NCI-H187 treated with DMSO at 0.1 percent for 48 hours (cell line): ENCODE data around the gene MICAL3.

Source experiments
- DNase-seq: peaks from one replicate; lab custom pipeline; 2025; lab: John Stamatoyannopoulos, UW

The MICAL3 gene

DNA sequence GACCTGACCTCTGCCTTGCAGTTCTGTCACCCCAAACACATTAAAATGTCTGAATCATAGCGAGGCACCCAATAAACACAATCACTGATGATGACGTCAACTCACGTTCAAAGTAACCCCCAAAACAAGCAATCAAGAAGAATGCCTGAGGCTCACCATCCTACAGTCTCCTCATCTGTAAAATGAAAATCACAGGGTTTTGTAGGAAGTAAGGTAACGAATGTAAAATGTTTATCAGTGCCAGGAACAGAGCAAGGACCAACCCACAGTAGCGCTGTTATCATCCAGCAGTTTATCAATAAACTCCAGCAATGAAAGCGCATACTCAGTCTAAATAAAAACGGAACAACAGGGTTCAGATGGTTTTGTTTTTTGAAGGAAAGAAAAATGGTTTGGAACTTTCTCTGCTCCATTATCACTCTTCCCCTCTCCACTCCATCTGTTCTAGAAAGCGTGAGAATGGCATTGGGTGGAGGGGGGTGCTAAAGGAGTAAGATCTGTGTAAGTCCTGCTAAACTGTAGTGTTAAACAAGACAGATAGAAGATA lies 110.5 kb downstream of the MICAL3 start:
- DNase-seq, result no peak

DNA sequence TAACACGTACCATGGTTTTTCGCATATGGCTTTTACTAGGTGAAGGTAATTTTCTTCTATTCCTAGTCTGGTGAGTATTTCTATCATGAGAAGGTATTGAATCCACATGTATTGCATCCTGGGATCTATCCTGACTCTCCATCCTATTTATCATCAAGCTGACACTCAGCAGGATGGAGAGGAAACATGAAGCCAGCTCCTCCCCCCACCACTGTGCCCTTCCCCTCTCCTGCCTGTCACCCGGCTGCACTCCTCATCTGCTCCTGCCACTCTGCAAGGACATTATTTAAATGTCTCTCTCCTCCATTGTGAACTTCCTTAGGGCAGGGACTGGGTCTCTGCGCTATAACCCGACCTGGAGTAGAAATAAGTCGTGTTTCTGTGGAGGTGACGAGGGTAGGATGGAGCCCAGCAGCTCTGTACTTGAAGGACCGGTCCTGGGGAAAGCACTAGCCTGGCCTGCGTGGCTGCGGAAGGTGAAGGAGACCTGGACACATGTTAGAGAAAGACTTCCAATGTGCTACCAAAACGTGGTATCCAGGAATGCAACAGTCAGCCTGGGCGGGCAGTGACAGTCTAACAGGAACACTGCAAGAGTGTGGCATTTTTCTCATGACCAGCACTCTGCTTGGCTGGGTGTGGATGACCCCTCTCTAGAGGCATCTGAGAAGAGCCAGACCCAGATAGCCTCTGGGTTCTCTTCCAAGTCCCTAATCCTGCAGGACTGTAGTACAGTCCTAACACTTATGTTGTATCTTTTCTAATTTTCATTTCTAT lies 111.2 kb downstream of the MICAL3 start:
- DNase-seq, result no peak

DNA sequence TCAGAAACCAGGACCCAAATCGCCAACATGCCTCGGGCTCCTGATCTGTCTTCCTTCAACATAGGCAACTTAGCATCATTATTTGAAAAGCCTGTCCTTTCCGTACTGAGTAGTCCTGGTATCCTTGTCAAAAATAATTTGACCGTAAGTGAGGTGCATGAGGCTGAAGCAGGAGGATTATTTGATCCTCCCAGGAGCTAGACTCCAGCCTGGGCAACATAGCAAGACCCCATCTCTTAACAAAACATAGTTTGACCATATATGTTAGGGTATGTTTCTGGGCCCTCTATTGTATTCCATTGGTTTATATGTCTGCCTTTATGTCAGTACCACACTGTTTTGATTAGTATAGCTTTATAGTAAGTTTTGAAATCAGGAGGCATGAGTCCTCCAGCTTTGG lies 112.5 kb downstream of the MICAL3 start:
- DNase-seq, result no peak

DNA sequence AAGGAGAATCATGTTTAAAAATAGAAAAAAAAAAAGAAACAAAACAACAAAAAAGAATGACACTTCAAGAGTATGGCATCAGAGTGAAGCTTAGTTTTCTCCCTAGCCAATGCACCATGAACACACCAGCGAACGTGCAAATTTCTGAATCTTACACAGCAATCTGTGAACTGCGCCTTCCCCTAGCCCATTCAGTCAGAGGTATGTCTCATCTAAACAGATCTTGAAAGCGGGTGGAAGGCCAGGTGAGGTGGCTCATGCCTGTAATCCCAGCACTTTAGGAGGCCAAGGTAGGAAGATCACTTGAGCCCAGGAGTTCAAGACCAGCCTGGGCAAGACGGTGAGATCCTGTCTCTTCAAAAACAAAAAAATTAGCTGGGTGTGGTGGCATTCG lies 113.1 kb downstream of the MICAL3 start:
- DNase-seq, result no peak

DNA sequence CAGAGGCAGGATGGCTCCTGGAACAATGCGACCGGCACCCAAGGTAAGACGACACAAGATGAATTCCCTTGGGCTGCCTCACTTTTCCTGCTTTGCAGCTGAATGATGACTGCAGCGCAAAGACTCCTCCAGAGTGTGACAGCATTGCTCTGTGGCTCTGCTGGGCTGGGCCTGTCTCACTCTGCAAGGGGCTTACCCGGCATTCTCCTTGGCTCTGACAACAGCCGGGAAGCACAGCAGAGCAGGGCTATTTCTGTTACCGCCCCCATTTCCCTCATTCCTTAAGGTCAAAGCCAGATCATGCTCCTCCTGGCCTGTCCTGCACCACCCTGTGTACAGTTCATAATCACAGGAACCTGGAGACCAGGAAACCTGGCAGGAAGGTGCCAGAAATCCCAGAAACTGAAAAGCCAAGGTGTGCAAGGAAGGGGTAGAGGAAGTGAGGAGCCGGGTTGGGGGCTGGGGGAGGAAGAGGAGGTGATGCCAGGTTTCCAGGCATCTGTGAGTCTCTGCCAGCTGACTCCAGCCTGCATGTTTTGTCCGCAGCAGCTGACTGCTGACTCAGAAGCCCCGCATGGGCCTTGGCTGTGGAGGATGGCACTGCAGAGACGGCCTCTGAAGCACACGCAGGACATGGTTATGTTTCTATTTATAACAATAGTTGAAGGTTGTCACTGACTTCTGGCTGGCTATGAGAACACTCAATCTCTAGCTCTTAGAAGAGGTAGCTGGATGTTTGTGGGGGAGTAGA lies 113.6 kb downstream of the MICAL3 start:
- no peak for DNase-seq

DNA sequence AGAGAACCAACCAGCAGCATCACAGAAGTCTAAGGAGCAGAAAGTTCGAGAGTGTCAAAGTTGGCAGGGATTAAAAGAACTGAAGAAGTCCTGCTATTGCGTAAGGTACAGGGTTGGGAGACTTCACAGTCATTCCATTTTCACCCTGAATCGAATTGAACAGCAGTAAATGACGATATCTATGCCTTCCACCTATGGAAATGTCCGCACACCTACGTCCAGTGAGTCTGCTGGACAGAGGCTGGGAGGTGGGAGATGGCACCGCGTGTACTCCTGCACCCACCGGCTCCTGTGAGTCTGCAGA lies 116.7 kb downstream of the MICAL3 start:
- DNase-seq, result no peak

DNA sequence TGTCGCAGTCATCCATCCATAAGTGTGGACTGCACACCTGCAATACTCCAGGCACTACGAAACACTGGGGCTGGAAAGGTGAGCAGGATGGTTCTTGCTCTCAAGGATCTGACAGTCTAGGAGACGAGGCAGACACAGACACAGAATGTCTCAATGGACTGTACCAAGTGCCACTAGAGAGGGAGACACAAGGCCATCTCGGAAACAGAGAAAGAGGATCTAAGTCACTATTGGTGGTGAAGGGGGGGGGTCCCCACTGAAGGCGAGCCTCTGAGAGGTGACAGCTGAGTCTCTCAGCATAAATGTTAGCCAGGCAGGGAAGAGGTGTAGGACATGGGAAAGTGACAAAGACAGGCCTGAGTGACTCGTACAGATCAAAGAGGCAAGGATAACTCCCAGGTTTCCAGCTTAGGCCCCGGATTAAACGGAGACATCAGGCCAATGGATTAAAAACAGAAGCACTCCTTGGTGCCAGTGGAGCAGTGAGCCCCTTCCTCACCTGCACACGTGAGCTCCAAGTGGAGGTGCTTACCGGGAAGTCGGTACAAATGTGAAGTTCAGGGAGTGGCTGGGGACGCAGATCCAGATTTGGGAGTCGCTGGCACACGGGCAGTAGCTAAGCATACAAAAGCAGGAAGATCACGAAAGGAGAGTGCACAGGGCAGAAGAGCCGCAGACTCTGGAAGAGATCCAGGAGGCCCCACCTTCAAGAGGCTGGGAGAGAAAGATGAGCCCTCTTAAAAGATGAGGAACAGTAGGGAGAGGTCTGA lies 117.2 kb downstream of the MICAL3 start:
- DNase-seq, result no peak

DNA sequence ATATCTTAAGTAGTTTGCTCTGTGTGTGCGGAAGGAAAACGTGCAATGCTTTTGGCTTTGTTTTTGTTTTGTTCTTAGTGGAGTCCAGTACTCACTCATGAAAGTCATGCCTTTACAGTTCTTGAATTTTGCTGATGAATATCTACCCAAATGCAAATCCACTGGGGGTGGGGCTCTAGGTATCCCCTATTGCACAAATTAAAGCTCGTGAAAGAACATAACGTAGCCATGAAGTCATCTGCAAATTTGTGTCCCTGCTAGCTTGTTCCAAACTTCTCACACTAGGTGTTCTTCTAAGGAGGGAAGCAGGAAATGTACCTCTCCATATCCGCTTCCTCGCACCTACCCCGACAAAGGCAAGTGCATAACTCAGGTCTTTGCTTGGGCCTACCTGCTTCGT lies 118.9 kb downstream of the MICAL3 start:
- no peak for DNase-seq

DNA sequence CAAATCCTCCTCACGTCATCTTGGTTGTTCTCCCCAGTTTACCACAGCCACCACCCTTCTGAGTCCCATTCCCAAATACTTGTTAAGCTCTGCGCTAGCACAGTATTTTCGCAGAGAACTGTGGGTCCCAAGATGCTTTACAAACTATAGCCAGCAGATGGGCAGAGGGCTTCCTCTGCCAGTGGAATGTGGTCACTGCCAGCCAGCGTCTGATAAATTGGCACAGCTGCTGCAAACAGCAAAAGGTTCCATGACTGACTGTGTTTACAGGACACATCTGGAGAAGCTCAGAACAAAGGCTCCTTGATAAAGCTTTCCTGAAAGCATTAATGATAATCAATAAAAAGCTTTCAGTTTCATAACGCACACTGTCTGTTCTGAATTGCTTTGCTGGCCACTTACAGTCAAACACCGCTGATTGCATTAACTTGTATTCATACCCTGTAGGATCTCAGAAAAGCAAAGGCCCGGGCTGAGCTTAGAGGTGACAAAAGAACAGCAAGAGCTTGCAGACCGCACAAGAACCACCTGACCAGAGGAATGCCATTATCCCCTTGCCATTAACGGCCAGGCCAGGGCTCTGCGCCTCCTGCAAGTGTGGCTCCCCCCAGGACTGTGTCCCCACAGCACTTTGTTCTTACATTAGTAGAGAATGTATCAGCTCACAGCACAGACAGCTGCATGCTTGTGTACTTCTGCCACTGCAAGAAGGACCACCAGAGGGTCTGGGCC lies 120.6 kb downstream of the MICAL3 start:
- DNase-seq, result no peak

DNA sequence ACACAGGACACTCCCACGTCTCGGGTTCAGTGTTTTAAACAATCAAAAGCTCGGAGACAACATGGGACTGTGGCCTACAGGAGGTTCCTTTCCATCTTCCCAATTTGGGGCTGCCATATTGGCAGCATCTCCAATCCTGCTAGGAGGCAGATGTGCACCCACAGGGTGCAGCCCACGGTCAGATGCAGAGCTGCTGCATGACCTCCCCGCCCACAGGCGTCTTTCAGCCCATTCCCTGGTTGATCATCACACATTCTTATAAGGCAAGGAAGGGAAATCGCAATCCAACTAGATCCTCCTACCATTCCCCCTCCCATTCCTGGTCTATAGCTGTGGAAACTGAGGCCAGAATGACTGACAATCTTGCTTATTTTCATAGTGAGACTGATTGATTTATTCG lies 121.4 kb downstream of the MICAL3 start:
- DNase-seq, result no peak

DNA sequence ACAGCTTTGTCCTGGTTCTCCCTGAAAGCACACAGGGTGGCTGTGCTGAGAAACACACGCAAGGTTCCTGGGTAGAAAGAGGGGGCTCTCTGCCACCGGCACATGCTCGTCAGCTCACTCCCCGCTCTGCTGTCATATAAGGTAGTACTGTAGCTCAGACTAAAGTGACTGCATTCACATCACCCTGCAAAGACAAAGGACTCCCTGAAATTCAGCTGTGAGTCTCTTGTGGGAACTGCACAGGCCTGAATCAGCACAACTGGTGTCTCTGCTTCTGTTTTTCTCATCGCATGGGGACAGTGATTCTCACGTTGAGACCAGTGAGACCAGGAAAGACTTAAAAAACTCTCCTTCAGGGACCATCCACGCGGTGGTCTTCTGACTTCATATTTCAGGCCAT lies 126.0 kb downstream of the MICAL3 start:
- DNase-seq, result no peak

DNA sequence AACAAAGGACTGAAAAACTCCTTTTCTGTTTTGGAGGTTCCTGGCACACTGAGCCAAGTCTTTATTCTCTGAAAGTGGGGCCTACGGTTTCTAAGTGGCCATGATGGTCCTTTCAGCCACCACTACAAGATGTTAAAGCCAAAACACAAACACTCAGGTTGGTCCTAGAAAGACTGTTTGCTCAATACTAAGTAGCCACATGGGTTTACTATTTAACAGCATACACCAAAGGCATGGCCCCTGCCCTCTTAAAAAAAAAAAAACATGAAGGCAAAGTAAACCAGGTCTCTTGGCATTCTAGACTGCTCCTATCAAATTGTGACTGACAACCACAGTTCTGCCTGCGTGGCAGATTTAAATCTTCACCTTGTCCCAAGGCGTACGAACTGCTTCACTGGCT lies 126.5 kb downstream of the MICAL3 start:
- no peak for DNase-seq

DNA sequence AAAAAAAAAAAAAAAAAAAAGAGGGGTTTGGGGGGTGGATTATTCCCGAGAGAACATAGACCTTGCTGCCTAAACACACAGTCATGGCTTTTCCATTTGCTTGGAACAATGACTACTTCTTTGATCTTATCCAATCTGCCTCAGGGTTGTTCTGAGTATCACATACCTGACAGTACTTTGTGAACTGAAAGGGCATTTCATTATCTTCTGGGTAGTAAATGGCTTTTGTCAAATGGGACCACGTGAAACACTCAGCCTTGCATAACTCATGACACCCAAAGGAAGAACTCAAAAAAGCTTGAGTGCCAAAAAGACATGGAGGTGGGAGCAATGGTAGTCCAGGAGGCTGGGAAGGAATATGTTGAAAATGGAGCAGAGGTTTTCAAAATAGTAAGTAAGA lies 126.9 kb downstream of the MICAL3 start:
- DNase-seq, result no peak

DNA sequence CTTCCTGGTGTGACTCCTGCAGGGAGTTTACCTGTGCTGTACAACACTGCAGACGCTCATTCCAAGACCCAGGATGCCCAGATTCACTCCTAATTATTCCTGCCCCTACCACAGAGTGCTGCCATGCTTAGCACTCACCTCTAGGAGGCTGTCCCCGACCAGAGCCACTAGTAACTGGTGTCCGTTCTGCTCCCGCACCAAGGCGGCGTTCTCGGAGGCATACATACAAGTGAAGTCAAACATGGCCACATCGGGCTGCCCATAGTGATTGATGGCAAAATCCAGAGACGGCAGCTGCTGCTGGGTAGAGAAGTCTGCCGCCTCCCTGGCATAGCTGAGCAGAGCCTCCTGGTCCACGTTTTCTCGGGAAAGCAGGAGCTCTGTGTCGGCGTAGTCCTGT lies 127.8 kb downstream of the MICAL3 start:
- DNase-seq, result no peak

DNA sequence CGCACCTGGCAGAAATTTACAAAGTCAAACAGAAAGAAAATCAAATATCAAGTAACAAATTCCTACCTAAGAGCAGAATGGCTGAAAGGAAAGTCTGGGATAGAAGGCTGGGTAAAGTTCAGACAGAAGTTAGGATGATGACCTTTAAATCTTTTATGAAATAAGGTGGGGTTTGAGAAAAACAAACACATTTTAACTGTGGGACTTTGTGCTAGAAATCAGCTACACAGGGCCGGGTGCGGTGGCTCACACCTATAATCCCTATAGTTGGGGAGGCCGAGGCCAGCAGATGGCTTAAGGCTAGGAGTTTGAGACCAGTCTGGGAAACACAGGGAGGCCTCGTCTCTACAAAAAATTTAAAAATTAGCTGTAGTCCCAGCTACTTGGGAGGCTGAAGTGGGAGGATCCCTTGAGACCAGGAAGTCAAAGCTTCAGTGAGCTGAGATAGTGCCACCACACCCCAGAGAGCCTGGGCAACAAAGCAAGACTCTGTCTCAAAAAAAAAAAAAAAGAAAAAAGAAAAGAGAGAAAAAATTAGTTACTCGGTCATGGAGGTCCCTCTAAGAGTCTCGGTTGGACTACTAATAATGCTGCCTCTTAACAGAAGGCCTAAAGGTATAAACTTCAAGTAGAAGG lies 130.3 kb downstream of the MICAL3 start:
- DNase-seq, result no peak

DNA sequence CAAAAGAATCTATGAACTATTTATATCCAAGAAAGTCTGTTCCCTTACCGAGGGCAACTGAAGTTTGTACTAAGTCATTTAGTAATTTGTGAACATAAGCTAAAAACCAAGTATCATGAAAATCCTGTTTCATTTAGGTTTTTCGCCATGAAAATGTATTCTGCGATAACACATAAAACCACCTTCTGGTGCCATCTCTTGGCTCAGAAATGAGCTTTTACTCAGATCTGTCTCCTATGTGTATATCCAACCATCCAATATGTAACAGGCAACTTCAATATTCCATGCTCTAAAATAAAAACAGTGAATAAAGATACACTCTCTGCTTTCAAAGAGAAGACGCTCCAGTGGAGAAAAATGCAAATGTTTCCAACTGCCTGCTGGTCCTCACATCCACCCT lies 132.0 kb downstream of the MICAL3 start:
- DNase-seq, result no peak

DNA sequence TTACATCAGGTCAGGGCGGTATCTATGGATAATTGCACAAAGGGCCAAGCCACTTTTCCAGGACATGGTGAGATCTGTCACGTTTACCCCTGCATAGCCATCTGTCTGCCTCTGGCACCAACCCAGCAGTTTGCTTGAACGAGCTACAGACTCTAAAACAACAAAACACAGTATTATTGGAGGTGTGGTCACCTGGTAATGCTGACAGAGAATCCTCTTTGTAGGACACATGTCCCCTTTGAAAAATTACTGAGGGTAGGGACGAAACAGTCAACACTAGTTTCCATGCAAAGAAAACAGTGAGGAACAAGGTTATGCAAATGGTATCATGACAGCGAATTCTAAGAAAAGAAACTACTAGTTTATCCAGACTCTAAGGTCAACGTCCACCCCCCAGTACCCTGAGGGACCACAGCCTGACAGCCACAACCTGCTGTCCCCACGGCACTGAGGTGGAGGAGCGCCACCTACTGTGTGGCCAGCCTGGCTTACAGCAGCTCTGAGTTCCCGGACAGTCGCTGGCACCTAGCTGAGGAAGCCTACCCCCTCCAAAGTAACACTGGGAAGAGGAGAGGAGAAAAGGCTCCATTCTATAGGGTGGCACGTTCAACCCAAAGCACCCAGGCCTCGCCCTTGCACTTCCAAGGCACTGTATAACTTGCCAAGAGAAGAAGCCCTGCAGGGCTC lies 132.7 kb downstream of the MICAL3 start:
- DNase-seq, result no peak

DNA sequence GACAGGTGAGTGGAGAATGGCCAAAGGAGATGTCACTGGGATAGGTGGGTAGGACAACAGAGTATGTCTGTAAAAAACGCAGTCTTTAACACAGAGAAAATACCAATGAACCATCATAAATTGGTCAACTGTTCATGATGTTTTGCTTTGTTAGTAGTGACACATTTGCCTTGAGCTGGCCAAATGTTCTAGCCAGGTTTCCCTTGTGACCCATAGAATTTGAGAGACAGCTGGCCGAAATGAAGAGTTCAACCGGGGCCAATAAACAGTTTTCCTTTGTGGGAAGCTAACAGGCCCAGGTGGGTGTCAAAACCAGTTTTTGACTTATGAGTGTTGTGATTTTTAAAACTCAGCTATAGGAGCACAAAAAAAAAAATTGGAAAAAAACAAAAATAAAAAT lies 133.5 kb downstream of the MICAL3 start:
- DNase-seq, result no peak

DNA sequence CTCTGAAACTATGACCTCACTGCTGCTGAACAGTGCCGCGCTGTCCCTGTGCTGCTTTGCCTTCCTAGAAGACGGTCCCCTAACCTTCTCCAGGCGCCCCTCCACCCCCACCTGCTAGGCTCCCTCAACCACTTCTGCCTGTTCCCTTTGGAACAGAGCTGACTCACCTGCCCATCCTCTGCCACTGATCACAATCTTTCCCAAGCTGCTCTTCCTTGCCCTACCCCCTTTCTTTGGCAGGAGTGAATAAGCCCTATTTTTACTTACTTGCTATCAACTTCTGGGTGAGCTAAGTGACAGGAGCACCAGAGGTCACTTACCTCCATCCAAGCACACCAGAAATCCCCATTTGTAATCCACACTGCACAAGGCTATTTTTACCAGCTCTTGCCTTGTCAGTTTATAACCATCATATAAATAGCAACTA lies 134.1 kb downstream of the MICAL3 start:
- no peak for DNase-seq

DNA sequence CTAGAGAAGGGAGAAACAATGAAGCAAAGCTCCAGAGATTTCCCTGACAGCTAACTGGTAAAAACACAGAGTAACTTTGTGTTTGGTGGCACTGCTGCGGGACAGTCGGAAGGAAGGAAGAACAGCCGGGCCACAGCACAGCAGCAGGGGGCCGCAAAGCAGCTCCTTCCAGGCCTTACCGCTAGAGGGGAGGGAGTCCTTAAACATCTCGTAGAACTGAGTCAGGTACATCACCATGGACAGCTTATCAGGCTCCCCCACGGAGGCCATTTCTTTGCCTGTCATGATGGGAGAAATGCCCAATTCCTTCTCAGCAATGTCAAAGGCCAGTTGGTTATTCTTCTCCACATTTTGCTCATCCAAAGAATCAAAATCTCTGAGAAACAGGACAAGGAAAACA lies 135.5 kb downstream of the MICAL3 start:
- no peak for DNase-seq

DNA sequence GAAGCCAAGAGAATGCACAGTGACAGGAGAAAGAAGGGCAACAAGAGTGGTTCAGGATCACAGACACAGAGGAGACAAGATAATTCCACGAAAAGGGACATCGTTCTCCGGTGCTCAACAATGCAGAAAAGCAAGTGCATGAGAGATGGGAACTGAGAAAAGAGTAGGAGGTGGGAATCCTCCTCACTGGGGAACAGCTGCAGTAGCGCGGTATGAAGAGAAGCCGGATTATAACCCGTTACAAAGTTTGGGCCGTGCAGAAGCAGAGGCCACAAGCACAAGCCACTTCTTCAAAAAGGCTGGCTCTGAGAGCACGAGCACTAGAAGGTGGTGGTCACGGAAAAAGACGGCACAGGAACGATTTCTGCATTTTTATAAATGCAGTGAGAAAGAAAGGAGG lies 135.9 kb downstream of the MICAL3 start:
- no peak for DNase-seq
